GM18511 (cell line): ENCODE results near the gene DBNL.
A peak's percentile ranks its signal among the peaks of the same experiment; 100 is the strongest.
"Not testable (repeated sequence)": the region's sequence is repeated elsewhere in the genome, so short reads cannot be mapped to it uniquely, and the experiment has no call there.

Source experiments
- ATAC-seq: cut with Tn5 transposase; IDR thresholded peaks from one replicate; pipeline ENCODE4 v1.9.1; 2021; ENCODE audit warnings: mild to moderate bottlenecking, moderate library complexity; ENCODE audit not compliant: unreplicated experiment

DBNL gene

DNA sequence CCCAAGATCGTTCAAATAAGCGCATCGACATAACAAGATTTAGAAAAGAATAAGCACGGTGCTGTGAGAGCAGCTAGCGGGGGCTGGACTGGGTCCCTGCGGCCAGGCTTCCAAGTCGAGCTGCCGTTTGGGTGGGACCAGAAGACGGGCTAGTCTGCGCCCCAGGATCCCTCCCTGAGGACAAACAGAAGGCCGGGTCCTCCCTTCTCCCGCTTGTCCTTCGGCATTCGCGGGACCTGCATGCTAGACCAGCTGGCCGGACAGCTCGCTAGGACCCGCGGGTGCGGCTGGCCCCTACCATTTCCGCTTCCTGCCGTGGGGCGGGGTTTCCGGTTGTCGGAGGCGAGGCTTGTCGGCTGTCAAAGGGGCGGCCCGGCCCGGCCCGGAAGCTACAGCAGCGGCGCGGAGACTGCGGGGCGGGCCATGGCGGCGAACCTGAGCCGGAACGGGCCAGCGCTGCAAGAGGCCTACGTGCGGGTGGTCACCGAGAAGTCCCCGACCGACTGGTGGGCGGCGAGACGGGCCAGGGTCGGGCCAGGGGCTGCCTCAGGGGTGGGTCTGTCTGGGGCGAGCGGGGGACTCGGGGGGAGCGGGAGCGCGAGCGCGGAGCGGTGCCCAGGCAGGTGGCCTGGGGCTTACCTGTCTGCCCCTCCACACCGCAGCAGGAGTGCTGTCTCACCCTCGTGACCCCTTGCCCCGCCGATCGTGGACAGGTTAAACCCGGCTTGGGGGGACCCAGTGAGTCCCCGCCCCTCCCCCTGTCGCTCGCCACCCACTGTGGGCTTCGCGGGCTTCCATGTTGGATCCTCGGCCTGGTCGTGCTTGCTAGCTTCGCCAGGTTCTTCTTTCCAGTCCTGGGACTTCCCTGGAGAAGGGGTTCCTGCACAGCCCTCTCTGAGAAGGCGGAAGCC lies at the start of gene DBNL:
Gene DBNL, plus strand, starts transcription at position 388 of the 911 bp plus-strand sequence. Its CDS starts 36 bp downstream, at position 424.
- peak; percentile 74 for ATAC-seq

DNA sequence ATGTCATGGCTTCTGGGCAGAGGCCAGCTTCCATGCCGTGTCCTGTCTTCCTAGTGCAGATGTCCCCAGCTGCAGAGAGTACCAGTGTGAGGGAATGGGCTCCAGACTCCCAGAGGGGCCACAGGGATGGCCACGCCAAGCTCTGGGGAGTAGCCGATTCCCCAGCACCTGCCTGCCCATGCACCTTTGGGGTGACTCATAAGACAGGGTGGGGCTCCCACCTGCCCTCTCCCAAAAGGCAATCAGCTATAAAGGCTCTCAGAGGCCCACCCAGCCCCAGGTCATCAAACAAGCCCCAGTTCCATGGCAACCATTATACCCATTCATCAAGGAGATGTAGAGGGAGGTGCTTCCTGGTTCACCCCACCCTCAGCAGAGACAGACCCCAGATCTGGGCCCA lies 47.0 kb upstream of the DBNL start, which contains the start of gene SPDYE1:
Gene SPDYE1, plus strand, starts transcription at position 366 of the 400 bp plus-strand sequence. CDS start 2,053 bp downstream, outside the sequence.
- ATAC-seq = not testable (repeated sequence)

DNA sequence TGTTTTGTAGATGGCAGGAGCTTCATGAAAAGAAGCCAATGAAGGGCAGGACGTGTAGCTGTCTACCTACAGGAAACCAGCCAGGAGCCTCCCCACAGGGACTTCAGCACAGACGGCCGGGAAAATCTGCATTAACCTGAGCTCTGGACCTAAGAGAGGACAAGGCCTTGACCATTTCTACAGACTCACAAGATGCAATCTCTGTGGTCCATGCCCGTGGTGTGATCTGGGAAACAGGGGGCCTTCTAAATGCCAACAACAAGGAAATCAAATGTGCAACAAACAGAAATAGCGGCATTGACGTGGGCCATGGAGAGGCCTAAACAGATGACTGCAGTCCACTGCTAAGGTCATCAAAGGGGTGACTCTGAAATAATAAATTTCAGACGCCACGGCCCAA lies 32.4 kb upstream of the DBNL start:
- not testable (repeated sequence) for ATAC-seq

DNA sequence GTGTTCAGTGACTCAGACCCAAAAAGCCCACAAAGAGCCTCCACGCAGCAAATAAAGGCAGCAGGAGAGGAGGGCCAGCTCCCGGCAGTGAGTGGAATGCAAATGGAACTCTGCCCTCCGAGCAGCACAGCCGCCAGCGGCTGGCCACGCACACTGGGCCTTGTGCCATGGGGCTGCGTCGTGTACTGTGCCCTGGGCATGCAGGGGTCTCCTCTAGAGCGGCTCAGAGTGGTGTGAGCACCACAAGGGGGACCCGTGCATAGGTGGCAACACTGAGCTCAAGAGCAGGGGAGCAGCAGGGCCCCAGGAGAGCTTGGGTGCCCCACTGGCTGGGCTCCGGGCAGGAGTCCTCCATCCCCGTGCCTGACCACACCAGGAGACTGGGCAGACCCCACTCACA lies 29.4 kb upstream of the DBNL start:
- not testable (repeated sequence) for ATAC-seq

DNA sequence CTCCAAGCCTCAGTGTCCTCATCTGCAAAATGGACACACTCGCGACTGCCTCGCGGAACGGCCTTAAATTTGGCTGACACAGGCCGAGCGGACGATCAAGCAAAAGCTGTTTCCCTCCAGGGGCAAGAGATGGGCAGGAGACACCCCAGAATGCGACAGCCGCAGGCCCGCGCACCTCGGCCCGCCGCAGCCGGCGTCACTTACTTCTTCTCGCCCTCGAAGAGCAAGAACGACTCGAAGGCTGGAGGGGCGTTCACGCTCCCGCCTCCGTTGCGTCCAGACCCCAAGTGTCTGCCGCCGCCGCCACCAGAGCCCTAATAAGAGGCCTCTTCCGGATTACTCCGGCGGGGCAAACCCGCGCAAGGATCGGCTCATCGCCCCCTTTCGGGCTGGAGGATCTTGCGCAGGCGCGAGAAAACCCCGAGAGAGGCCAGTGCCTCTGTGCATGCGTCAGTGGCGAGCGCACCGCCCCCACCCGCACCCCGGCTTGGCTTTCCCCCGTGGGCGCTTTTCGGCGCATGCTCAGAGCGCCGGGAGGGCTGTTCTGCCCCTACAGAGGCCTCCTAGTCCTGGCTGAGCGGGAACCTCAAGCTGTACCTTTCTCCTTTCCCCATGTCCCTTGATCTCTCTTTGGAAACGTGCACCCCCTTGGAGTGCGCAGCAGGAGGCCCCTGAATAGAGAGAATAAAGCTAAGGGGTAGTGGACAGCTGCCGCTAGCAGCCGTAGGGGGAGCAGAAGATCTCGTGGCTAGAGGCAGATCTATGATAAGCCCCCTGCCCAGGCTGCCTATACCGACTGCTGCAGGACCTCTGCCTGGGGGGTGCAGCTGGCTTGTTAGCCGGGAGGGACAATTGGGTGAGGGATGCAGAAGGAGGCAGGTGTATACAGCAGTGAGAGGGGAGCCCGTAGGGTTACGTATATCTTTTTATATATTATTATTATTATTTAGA lies 25.4 kb upstream of the DBNL start:
- ATAC-seq = peak; percentile 95

DNA sequence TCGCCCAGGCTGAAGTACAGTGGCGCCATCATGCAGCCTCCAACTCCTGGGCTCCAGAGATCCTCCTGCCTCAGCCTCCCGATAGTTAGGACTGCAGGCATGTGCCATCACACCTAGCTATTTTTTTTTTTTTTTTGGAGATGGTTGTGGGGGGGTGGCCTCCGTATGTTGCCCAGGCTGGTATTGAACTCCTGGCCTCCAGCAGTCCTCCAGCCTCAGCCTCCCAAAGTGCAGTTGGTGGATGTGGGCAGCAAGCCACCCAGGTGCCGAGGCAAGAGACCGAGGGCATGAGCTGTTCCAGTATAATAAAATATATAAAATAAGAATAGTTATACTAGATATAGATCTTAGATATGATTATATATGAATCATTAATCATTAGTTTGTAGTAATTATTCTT lies 24.7 kb upstream of the DBNL start:
- ATAC-seq = not testable (repeated sequence)

DNA sequence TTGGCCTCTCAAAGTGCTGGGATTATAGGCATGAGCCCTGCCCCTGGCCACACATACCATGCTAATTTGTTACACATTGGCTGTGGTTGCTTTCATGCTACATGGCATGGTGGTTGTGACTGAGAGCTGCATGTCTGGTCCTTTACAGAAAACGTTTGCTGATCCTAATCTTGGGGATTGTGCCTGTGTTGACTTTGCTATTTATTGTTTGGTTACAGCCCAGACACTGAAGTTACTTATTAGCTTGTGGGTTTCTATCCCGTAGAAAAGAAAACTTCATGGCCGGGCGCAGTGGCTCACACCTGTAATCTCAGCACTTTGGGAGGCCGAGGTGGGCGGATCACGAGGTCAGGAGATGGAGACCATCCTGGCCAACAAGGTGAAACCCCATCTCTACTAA lies 22.4 kb upstream of the DBNL start:
- not testable (repeated sequence) for ATAC-seq

DNA sequence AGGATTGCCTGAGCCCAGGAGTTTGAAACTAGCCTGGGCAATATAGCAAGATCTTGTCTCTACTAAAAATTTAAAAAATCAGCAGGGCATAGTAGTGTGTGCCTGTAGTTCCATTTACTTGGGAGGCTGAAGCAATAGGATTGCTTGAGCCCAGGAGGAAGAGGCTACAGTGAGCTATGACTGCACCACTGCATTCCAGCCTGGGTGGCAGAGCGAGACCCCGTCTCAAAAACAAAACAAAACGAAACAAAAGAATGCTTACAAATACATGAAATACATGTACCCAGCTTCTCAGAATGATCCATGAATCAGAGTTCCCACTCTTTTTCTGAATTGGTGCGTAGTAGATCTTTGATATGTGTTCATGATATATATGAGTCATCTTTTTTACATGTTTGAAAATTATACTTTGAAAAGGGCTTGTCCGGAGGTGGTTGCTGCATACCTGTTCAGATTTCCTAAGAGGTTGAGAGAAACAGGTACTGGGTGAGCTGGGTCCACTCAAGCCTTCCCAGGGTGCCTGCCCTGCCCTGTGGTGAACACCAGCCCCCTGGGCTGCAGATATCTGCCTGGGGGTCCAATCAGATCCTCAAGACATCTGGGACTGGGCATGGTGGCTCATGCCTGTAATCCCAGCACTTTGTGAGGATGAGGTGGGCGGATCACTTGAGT lies 21.6 kb upstream of the DBNL start:
- ATAC-seq = not testable (repeated sequence)

DNA sequence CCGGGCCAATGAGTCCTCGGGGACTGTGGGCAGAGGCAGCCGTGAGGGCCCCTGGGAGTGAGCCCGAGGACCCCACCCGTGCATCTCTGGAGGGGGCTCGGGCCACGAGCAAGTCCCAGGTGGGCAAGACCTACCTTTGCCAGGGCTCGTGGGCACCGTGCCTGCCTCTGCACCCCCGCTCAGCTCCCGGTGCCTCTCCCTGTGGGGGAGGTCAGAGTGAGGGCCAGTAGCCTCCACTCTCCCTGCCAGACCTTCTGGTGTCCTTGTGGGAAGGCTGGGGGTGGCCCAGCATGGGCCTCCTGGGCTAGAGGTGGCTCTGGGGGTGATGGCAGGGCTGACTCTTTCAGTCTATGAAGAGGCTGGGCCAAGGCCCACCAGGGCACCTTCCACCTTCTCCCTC lies 15.1 kb upstream of the DBNL start:
- ATAC-seq = not testable (repeated sequence)

DNA sequence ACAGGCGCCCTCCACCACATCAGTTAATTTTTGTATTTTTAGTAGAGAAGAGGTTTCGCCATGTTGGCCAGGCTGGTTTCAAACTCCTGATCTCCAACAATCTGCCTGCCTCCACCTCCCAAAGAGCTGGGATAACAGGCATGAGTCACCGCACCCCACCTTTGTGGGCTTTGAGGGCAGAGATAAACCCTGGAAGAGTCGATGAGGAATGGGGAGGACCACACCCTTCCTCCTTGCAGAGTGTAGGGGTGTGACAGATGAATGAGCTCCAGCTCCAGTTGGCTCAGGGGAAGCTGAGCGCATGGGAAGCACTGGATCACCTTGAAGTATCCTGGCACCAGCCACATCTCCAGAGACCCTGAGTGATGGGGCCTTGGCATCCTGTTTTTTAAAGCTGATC lies 14.5 kb upstream of the DBNL start:
- ATAC-seq = not testable (repeated sequence)

DNA sequence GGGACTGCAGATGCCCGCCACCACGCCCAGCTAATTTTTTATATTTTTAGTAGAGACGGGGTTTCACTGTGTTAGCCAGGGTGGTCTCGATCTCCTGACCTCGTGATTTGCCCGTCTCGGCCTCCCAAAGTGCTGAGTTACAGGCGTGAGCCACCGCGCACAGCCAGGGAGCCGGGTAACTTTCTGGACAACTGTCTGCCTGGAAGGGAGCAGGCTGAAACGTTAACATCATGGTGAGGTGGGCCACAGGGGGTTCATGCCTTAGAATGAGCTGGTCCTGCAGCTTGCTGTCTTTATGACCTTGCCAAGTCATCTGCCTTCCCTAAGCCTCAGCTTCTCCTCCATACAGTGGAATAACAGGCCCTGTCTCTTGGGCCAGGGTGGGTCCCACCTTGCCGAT lies 13.2 kb upstream of the DBNL start:
- ATAC-seq = not testable (repeated sequence)

DNA sequence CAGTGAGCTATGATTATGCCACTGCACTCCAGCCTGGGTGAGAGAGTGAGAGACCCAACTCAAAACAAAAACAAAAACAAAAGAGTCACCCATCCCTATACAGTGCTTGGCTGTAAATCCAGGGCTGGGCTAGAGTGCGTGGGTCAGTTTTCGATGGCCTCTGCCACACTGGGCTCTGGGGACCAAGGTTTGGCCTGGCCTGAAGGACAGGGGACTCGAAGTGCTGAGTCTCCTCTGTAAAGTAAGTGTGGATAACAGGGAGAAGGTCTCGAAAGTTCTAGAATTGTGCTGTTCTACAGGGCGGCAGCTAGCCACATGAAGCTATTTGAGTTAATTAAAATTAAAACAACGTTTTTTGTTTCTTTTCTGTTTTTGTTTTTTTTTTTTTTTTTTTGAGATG lies 12.5 kb upstream of the DBNL start:
- ATAC-seq = not testable (repeated sequence)

DNA sequence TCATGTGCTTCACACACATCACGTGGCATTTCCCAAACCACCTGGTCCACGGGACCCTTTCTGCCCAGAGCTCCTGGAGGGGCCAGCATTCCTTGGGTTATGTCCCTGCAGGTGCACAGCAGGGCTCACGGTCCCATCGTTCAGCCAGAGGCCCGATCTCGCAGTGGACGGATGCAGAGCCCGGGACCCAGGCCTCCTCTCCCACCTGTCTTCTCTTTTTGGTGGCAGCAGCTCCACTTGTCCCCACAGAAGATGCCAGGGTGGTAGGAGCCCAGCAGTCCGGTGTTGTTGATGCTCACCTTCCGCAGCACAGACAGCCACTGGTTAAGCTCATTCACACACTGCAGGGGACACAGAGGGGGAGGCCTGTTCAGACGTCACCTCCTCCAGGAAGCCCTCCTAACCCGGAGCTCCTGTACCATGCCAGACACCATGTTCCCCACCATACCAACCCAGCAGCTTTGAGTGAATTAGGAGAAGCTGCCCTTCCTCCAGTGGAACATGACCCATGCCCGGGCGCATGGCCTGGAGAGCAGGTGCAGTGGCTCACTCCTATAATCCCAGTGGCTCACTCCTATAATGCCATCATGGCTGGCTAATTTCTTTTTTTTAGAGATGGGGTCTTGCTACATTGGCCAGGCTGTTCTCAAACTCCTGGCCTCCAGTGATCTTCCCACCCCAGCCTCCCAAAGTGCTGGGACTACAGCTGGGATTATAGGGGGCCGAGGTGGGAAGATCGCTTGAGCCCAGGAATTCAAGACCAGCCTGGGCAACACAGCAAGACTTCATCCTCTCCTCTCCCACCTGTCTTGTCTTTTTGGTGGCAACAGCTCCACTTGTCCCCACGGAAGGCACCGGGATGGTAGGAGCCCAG lies 10.3 kb upstream of the DBNL start:
- not testable (repeated sequence) for ATAC-seq

DNA sequence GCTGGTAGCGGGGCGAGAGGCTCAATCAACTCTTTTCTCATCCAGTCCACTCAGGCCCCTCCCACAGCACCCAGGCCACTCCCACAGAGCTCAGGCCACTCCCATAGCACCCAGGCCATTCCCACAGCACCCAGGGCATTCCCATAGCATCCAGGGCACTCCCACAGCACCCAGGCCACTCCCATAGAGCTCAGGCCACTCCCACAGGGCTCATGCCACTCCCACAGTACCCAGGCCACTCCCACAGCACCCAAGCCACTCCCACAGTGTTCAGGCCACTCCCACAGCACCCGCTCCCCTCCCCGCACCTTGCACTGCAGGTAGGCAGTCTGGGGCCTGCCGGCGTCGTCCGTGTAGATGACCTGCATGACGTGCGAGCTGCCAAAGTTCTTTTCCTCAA lies 8.1 kb upstream of the DBNL start:
- not testable (repeated sequence) for ATAC-seq

DNA sequence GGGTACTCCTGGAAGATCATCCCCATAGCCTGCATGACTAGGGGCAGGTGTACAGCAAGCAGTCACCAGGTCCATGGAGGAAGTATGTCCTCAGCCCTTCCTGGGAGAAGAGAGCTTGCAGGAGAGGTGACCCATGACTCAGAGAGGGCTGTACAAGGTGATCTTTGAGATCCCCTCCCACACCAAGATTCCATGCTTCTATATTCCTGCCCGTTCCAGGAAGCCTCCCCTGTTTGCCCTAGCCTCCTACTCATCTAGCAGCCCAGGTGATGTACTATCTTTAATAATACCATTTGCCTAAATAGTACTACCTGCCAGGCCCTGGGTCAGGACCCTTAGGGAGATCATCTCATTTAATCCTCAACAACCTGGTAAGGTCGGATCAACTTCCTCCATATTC lies 6.6 kb upstream of the DBNL start:
- ATAC-seq = not testable (repeated sequence)

DNA sequence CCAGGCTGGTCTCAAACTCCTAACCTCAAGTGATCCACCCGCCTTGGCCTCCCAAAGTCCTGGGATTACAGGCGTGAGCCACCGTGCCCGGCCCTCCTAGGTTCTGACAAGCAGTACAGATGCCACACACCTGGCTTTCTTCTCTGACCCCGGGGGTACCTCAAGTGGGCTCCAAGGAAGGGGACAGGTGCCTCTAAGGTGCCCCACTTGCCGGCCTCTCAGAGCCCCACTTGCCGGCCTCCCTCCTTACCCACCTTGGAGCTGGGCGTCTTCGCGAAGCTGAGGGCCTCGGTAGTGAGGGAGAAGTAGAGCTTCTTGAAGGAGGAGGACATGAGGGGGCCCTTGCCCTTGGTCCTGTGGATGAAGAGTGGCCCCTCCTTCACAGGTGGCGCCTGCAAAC lies 5.9 kb upstream of the DBNL start:
- not testable (repeated sequence) for ATAC-seq

DNA sequence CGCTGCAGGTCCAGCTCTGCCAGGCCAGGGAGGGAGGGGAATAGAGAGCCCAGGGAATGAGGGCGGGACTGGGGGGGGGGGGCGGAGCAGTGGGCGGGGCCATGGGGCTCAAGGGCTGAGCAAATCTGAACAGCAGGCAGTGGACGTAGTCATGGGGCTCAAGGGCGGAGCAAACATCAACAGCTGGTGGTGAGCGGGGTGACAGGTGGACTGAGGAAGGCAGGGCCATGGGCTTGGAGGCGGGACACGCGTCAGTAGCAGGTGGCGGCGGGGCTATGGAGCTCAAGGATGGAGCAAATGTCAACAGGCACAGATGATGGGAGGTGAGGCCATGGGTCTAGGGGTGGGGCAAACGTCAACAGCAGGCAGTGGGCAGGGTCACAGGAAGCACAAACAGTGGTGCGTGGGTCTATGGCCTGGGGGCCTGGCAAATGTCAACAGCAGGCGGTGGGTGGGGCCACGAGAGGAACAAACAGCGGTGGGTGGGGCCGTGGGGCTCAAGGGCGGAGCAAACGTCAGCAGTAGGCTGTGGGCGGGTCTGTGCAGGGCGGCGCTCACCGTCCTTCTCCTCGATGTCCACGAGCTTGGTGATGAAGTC lies 5.4 kb upstream of the DBNL start:
- peak; percentile 69 for ATAC-seq

DNA sequence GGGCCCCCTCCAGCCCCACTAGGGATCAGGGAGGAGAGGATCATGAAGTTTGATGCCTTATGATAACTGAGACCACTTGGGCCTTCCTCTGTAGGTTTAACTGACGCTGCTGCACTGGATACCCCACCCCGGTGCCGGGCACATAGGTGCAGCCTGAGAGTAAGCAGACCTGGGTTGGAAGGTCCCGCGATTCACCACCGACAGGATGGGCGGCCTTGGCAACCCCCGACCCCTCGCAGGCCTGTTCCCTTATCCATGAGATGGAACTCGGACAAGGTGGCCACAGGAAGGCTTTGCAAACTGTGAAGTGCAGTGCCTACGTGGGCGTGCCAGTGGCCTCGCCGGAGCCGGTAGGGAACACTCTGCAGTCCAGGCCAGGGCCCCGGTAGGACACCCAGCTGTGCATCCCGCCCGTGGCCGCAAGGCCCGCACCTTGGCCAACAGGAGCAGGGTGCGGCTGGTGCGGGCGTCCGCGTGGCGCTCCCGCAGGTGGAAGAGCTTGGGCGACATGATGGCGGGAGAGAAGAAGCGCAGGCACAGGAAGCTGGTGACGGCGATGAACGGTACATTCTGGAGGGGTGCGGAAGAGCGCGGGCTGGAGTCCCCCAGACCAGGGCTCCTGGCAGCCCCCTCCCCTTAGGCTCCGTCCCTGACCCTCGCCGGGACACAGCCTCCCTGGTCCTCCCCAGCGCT lies 4.6 kb upstream of the DBNL start:
- ATAC-seq = peak; percentile 5

DNA sequence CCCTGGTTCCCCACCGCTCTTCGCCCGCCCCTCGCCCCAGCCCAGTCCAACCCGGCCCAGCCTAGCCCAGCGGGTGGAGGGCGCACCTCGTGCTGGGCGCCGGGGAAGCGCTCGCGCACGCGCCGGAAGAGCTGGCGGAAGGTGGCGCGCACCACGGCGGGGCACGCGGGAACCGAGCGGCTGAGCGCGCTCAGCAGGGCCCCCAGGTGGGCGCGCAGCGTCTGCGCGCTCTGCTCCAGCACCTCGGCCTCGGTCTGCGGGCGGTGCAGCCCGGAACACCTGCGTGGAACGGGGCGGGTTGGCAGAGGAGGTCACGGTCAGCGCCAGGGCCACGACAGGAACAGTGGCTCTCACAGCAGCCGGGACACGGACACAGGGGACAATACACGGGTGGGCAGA lies 4.0 kb upstream of the DBNL start:
- peak; percentile 48 for ATAC-seq
